Measurements from ENCODE around the gene CRYBB3. TPM values are rescaled to one million over a fixed set of nuclear protein-coding genes. Genes with fewer than 3 reads are reported as not detected.

The CRYBB3 gene
- total RNA-seq, 1 experiment from 2014 or later, result not detected

Other genes with a start within 250 kb of the CRYBB3 start
- 12.8 and 15.0 TPM in 2 replicates for gene KIAA1671, start 247.1 kb upstream of the CRYBB3 start, total RNA-seq (2021)
- gene CRYBB2, start 19.8 kb downstream of the CRYBB3 start, total RNA-seq (2021), result 0.39 TPM in 1 of 2 replicates, not detected in the other